ENCODE measurements around the gene CYP21A2. TPM values are rescaled to one million over a fixed set of nuclear protein-coding genes. Genes with fewer than 3 reads are reported as not detected.

The CYP21A2 gene
- total and polyA plus RNA-seq, 2 of the 8 experiments (the other 6 are each of a cell fraction or from before 2014, with no cell fraction given), result 0.22 to 0.23 TPM

GRCh38 chr6:32088487-32089049 lies 50.4 kb downstream of the CYP21A2 start:
- no peak for FAIRE-seq
- 0 out of 2 replicates have a peak overlapping the region, but pooled peaks have one; percentile 72 for H2AK5ac ChIP-seq (ENCODE audit: low read depth, low read length)
- no peak overlapping the region for H2BK20ac ChIP-seq (ENCODE audit: low read length)
- H3K4me1 ChIP-seq (replicated peaks in 1 of 4; ENCODE audit: control insufficient read depth in 3 of 4, insufficient read depth in 4 of 4, low read length in 3 of 4), result peaks cover 0 to 16% (median 7%) of the 10 kb centered on the region in 4 experiments; a peak in 5 of 7 replicates
- CTCF ChIA-PET (ENCODE audit: partially characterized antibody), result interaction anchor here (0.5 to 7.5 kb wide), 15 partner anchors 10 to 1296 kb away, joined by 3 to 61 read pairs (median 5); no protein-coding TSS in a partner anchor
- no peak overlapping the region for H2BK15ac ChIP-seq (ENCODE audit: low read length)
- no peak overlapping the region for H2BK120ac ChIP-seq (replicated peaks; ENCODE audit: low read depth, low read length)
- no peak overlapping the region for H3K4ac ChIP-seq (replicated peaks; ENCODE audit: insufficient read length, low read depth, low read length)
- WGBS, 2 experiments (ENCODE audit: extremely low coverage in 1 of 2, insufficient coverage in 1 of 2, insufficient read length in 1 of 2, insufficient replicate concordance in 2 of 2, low coverage in 1 of 2, low lambda C conversion rate in 2 of 2, missing lambda C conversion rate in 1 of 2), result 85% methylated on average over 12 of the region's 14 CpGs; no CpG with 5 or more reads in 1 of the 2 experiments
- no peak overlapping the region for H3K27ac ChIP-seq (ENCODE audit: low read depth, low read length)
- H4K5ac ChIP-seq (ENCODE audit: insufficient read length, low read depth, low read length), result no peak overlapping the region
- H2BK12ac ChIP-seq (ENCODE audit: low read depth, low read length), result peak overlapping the region; percentile 87
- H4K20me1 ChIP-seq (replicated peaks in 1 of 2; ENCODE audit: control insufficient read depth in 1 of 2, insufficient read depth in 2 of 2, low read length in 2 of 2), result no peaks in the 10 kb centered on the region
- no peaks in the 10 kb centered on the region; the same call in 1 of the 2 replicates for H3K23me2 ChIP-seq (ENCODE audit: low read depth, low read length)
- no peak overlapping the region; the same call in 1 of the 2 replicates for H4K8ac ChIP-seq (ENCODE audit: extremely low read depth, insufficient read depth, low read length)
- no peak overlapping the region for H3K18ac ChIP-seq (ENCODE audit: extremely low read depth, low read length)
- no peaks in the 10 kb centered on the region for H3K36me3 ChIP-seq (ENCODE audit: control insufficient read depth in 2 of 4, insufficient read depth in 4 of 4, low read length in 3 of 4)
- POLR2A ChIA-PET (ENCODE audit: partially characterized antibody), result interaction anchor here (1.2 to 2.2 kb wide), 5 partner anchors 13 to 88 kb away, joined by 3 to 7 read pairs (median 6); partner anchors contain the start of genes AGPAT1, PRRT1 and TNXB
- no peaks in the 10 kb centered on the region for H3K79me1 ChIP-seq (ENCODE audit: low read depth, low read length)
- no peak overlapping the region for H2BK5ac ChIP-seq (ENCODE audit: low read depth, low read length)
- H3K4me2 ChIP-seq (ENCODE audit: insufficient read depth in 1 of 2, low read depth in 2 of 2, low read length in 2 of 2), result peak overlapping the region; percentile 26 to 66; a peak in 1 of 4 replicates
- H3K14ac ChIP-seq (ENCODE audit: insufficient read length), result no peak overlapping the region
- no peak overlapping the region; a peak in 1 of 7 replicates for H3K9ac ChIP-seq (replicated peaks in 1 of 4; ENCODE audit: extremely low read depth in 1 of 4, low read depth in 3 of 4, low read length in 3 of 4)
- no peaks in the 10 kb centered on the region for H3K79me2 ChIP-seq (ENCODE audit: control insufficient read depth in 1 of 2, insufficient read depth in 2 of 2, low read length in 2 of 2)
- no peak overlapping the region; a peak in 1 of 8 replicates for H3K4me3 ChIP-seq (ENCODE audit: extremely low read depth in 1 of 4, insufficient read depth in 2 of 4, low read depth in 3 of 4, low read length in 4 of 4)
- H4K91ac ChIP-seq (replicated peaks; ENCODE audit: insufficient read length, low read length), result no peak overlapping the region
- no peak overlapping the region for H3K23ac ChIP-seq (ENCODE audit: insufficient read length)
- no peak for DNase-seq (ENCODE audit: low read depth in 1 of 2, low spot score in 2 of 2)
- TF ChIP-seq RNF2 (IDR thresholded peaks at IDR 0.05; ENCODE audit: borderline replicate concordance, low read depth, low read length, missing control alignments, poor library complexity, severe bottlenecking) (no peak), JUND (IDR thresholded peaks at IDR 0.05; ENCODE audit: low read length) (no peak), EZH2 (IDR thresholded peaks at IDR 0.05; ENCODE audit: low read depth, low read length, severe bottlenecking) (no peak)
- no peaks in the 10 kb centered on the region for H3K9me3 ChIP-seq (ENCODE audit: insufficient read depth in 2 of 2, low read depth in 1 of 2, low read length in 1 of 2)
- H3K56ac ChIP-seq (replicated peaks; ENCODE audit: insufficient read length, low read depth, low read length), result no peak overlapping the region
- H3K27me3 ChIP-seq (replicated peaks in 1 of 4; ENCODE audit: control insufficient read depth in 3 of 4, extremely low read depth in 1 of 4, insufficient read depth in 3 of 4, low read length in 3 of 4), result peaks cover 0 to 13% (median 11%) of the 10 kb centered on the region in 4 experiments; a peak in 5 of 7 replicates
- no peak overlapping the region for H2AFZ ChIP-seq (ENCODE audit: low read length)
